H1 (cell line): ENCODE data around the gene NEGR1. TPM values are rescaled to one million over a fixed set of nuclear protein-coding genes. Genes with fewer than 3 reads are reported as not detected.

Experiments used
- CTCF ChIA-PET: fragments of 300-600 bp; sonication (Branson Sonifier 250); formaldehyde crosslinking; loops from one replicate; lab custom pipeline; 2021; ENCODE audit not compliant: partially characterized antibody; lab: Charles Lee
- POLR2A ChIA-PET: fragments of 300-600 bp; sonication (Branson Sonifier 250); formaldehyde crosslinking; loops from one replicate; lab custom pipeline; 2021; ENCODE audit warnings: inconsistent platforms; ENCODE audit not compliant: partially characterized antibody; lab: Charles Lee
- DNase-seq, 2 experiments: peaks; one replicate each; pipeline versions ENCODE4 v3.0.0 to v3.0.0-alpha.2; 2010 to 2022; ENCODE audit warnings: low spot score in 2 of 2, low read depth in 1 of 2, mixed read lengths in 1 of 2
- FAIRE-seq: peaks from 2 replicates; lab custom pipeline; 2011; peaks lifted over from hg19 to GRCh38; lab: Jason Lieb, UNC
- H2AFZ ChIP-seq: 2 replicates; pipeline ENCODE4 v1.8.1; 2012; ENCODE audit warnings: low read length, inconsistent platforms
- H2AK5ac ChIP-seq: 2 replicates; pipeline ENCODE4 v1.6.1; 2013; ENCODE audit warnings: low read depth, low read length
- H2BK120ac ChIP-seq: replicated peaks from 2 replicates; pipeline ENCODE3; 2013; ENCODE audit warnings: low read depth, low read length, inconsistent platforms
- H2BK12ac ChIP-seq: 2 replicates; pipeline ENCODE4 v1.6.1; 2013; ENCODE audit warnings: low read depth, low read length
- H2BK15ac ChIP-seq: 2 replicates; pipeline ENCODE4 v1.6.1; 2013; ENCODE audit warnings: low read length
- H2BK20ac ChIP-seq: 2 replicates; pipeline ENCODE4 v1.6.1; 2013; ENCODE audit warnings: low read length
- H2BK5ac ChIP-seq: 2 replicates; pipeline ENCODE4 v1.6.1; 2013; ENCODE audit warnings: low read depth, low read length
- H3K14ac ChIP-seq: 2 replicates; pipeline ENCODE4 v1.6.1; 2013; ENCODE audit warnings: inconsistent platforms; ENCODE audit not compliant: insufficient read length
- H3K18ac ChIP-seq: 2 replicates; pipeline ENCODE4 v1.6.1; 2013; ENCODE audit warnings: low read length; ENCODE audit errors: extremely low read depth
- H3K23ac ChIP-seq: 2 replicates; pipeline ENCODE4 v1.6.1; 2013; ENCODE audit warnings: inconsistent platforms; ENCODE audit not compliant: insufficient read length
- H3K23me2 ChIP-seq: 2 replicates; pipeline ENCODE4 v1.6.1; 2013; ENCODE audit warnings: low read depth, low read length
- H3K27ac ChIP-seq: 2 replicates; pipeline ENCODE4 v1.6.1; 2011; ENCODE audit warnings: low read depth, low read length, inconsistent platforms
- H3K27me3 ChIP-seq, 4 experiments: replicated peaks in 1 of 4; 1 replicate in 1 of 4; 2 replicates in 3 of 4; pipeline versions ENCODE4 v1.6.1 to v1.8.1; 2011 to 2013; ENCODE audit warnings: low read length in 3 of 4, mild to moderate bottlenecking in 3 of 4, inconsistent platforms in 2 of 4, mixed read lengths in 2 of 4, moderate library complexity in 1 of 4; ENCODE audit not compliant: control insufficient read depth in 3 of 4, insufficient read depth in 3 of 4; ENCODE audit errors: extremely low read depth in 1 of 4
- H3K36me3 ChIP-seq, 4 experiments: 2 replicates each; pipeline versions ENCODE4 v1.6.1 to v1.8.1; 2011 to 2013; ENCODE audit warnings: mild to moderate bottlenecking in 4 of 4, low read length in 3 of 4, moderate library complexity in 2 of 4, control low read depth in 1 of 4, inconsistent platforms in 1 of 4; ENCODE audit not compliant: insufficient read depth in 4 of 4, control insufficient read depth in 2 of 4
- H3K4ac ChIP-seq: replicated peaks from 2 replicates; pipeline ENCODE3; 2013; ENCODE audit warnings: low read length, low read depth, mixed read lengths, inconsistent platforms; ENCODE audit not compliant: insufficient read length
- H3K4me1 ChIP-seq, 4 experiments: replicated peaks in 1 of 4; 1 replicate in 1 of 4; 2 replicates in 3 of 4; pipeline versions ENCODE4 v1.6.1 to v1.8.1; 2011 to 2013; ENCODE audit warnings: low read length in 3 of 4, inconsistent platforms in 2 of 4, mixed read lengths in 1 of 4; ENCODE audit not compliant: insufficient read depth in 4 of 4, control insufficient read depth in 3 of 4
- H3K4me2 ChIP-seq, 2 experiments: 2 replicates each; pipeline versions ENCODE4 v1.6.1 to v1.8.1; 2011 to 2013; ENCODE audit warnings: low read depth in 2 of 2, low read length in 2 of 2, control low read depth in 1 of 2, inconsistent platforms in 1 of 2, mild to moderate bottlenecking in 1 of 2; ENCODE audit not compliant: insufficient read depth in 1 of 2
- H3K4me3 ChIP-seq, 4 experiments: fragments of 200-600, 300-600 bp in 1 of 4; sonication (generic), shearing (Covaris generic), sonication (Bioruptor Twin) in 1 of 4; 2 replicates each; pipeline versions ENCODE4 v1.5.1 to v1.8.1; 2011 to 2016; ENCODE audit warnings: low read length in 4 of 4, low read depth in 3 of 4, control low read depth in 2 of 4, inconsistent platforms in 2 of 4, mild to moderate bottlenecking in 2 of 4, mixed read lengths in 1 of 4, moderate library complexity in 1 of 4; ENCODE audit not compliant: insufficient read depth in 2 of 4; ENCODE audit errors: extremely low read depth in 1 of 4
- H3K56ac ChIP-seq: replicated peaks from 2 replicates; pipeline ENCODE3; 2013; ENCODE audit warnings: low read depth, mild to moderate bottlenecking, mixed read lengths, low read length, inconsistent platforms; ENCODE audit not compliant: insufficient read length
- H3K79me1 ChIP-seq: 2 replicates; pipeline ENCODE4 v1.6.1; 2013; ENCODE audit warnings: low read depth, low read length, control low read depth
- H3K79me2 ChIP-seq, 2 experiments: 2 replicates each; pipeline versions ENCODE4 v1.6.1 to v1.8.1; 2012 to 2013; ENCODE audit warnings: low read length in 2 of 2, mild to moderate bottlenecking in 2 of 2, inconsistent platforms in 1 of 2; ENCODE audit not compliant: insufficient read depth in 2 of 2, control insufficient read depth in 1 of 2
- H3K9ac ChIP-seq, 4 experiments: replicated peaks in 1 of 4; 1 replicate in 1 of 4; 2 replicates in 3 of 4; pipeline versions ENCODE4 v1.6.1 to v1.8.1; 2011 to 2013; ENCODE audit warnings: low read depth in 3 of 4, low read length in 3 of 4, control low read depth in 2 of 4, mild to moderate bottlenecking in 2 of 4, moderate library complexity in 2 of 4, inconsistent platforms in 1 of 4; ENCODE audit errors: extremely low read depth in 1 of 4
- H3K9me3 ChIP-seq, 2 experiments: 2 replicates each; pipeline versions ENCODE4 v1.6.1 to v1.8.1; 2012 to 2013; ENCODE audit warnings: mild to moderate bottlenecking in 2 of 2, moderate library complexity in 2 of 2, control low read depth in 1 of 2, inconsistent platforms in 1 of 2, low read depth in 1 of 2, low read length in 1 of 2, mixed read lengths in 1 of 2; ENCODE audit not compliant: insufficient read depth in 2 of 2
- H4K20me1 ChIP-seq, 2 experiments: replicated peaks in 1 of 2; 2 replicates each; pipeline versions ENCODE3 to v1.8.1; 2011 to 2013; ENCODE audit warnings: inconsistent platforms in 2 of 2, low read length in 2 of 2, mild to moderate bottlenecking in 1 of 2; ENCODE audit not compliant: insufficient read depth in 2 of 2, control insufficient read depth in 1 of 2
- H4K5ac ChIP-seq: 2 replicates; pipeline ENCODE4 v1.6.1; 2013; ENCODE audit warnings: low read length, low read depth, mixed read lengths, inconsistent platforms; ENCODE audit not compliant: insufficient read length
- H4K8ac ChIP-seq: 2 replicates; pipeline ENCODE4 v1.8.0; 2013; ENCODE audit warnings: mild to moderate bottlenecking, moderate library complexity, low read length, inconsistent platforms; ENCODE audit not compliant: insufficient read depth; ENCODE audit errors: extremely low read depth
- H4K91ac ChIP-seq: replicated peaks from 2 replicates; pipeline ENCODE3; 2013; ENCODE audit warnings: low read length, mixed read lengths, inconsistent platforms; ENCODE audit not compliant: insufficient read length
- CHD2 ChIP-seq: IDR thresholded peaks from 2 replicates; pipeline ENCODE4 v1.6.1; 2012; ENCODE audit warnings: low read length, improper control_type of control experiment
- EZH2 ChIP-seq: fragments of 200-600 bp; sonication (generic); IDR thresholded peaks from 2 replicates; pipeline ENCODE4 v1.7.1; 2012; ENCODE audit warnings: low read depth, mild to moderate bottlenecking, moderate library complexity, low read length, inconsistent platforms; ENCODE audit not compliant: severe bottlenecking
- FOSL1 ChIP-seq: IDR thresholded peaks from 2 replicates; pipeline ENCODE4 v1.6.1; 2011; ENCODE audit warnings: mild to moderate bottlenecking, low read depth, low read length, moderate library complexity; ENCODE audit not compliant: insufficient read depth
- RAD21 ChIP-seq, 2 experiments: IDR thresholded peaks in 1 of 2; conservative IDR thresholded peaks in 1 of 2; 2 replicates each; pipeline ENCODE4 v1.6.1; 2011; ENCODE audit warnings: low read depth in 2 of 2, low read length in 2 of 2, improper control_type of control experiment in 1 of 2, inconsistent platforms in 1 of 2, mild to moderate bottlenecking in 1 of 2, moderate library complexity in 1 of 2
- RXRA ChIP-seq: IDR thresholded peaks from 2 replicates; pipeline ENCODE4 v1.6.1; 2011; ENCODE audit warnings: low read depth, mild to moderate bottlenecking, low read length, moderate library complexity; ENCODE audit not compliant: insufficient read depth
- SIRT6 ChIP-seq: IDR thresholded peaks from one replicate; pipeline ENCODE4 v1.7.1; 2012; ENCODE audit warnings: low read length, inconsistent platforms
- SP4 ChIP-seq: IDR thresholded peaks from 2 replicates; pipeline ENCODE4 v1.6.1; 2012; ENCODE audit warnings: low read length, inconsistent platforms
- TCF12 ChIP-seq: IDR thresholded peaks from 2 replicates; pipeline ENCODE4 v1.6.1; 2011; ENCODE audit warnings: low read depth, mild to moderate bottlenecking, low read length
- USF2 ChIP-seq: IDR thresholded peaks from 2 replicates; pipeline ENCODE4 v1.6.1; 2011; ENCODE audit warnings: low read length, improper control_type of control experiment
- WGBS, 2 experiments: shearing (Covaris generic) in 1 of 2; methylation state at CpG; one replicate each; pipeline versions ENCODE4 v1.1.6 to v1.1.7; 2013 to 2015; ENCODE audit warnings: low lambda C conversion rate in 2 of 2, mixed read lengths in 2 of 2, inconsistent platforms in 1 of 2, low coverage in 1 of 2, missing lambda C conversion rate in 1 of 2; ENCODE audit not compliant: insufficient replicate concordance in 2 of 2, insufficient coverage in 1 of 2, insufficient read length in 1 of 2; ENCODE audit errors: extremely low coverage in 1 of 2, missing lambda C conversion rate in 1 of 2; 5-methylcytosine and 5-hydroxymethylcytosine counted together
- polyA plus RNA-seq, 7 experiments: library from polyadenylated mRNA; depleted of rRNA in 3 of 7; stranded (reverse) in 5 of 7; unstranded in 2 of 7; fragments of >200 nt in 5 of 7; fragments of 200-250 nt in 2 of 7; gene quantifications; 1 replicate in 5 of 7; 2 replicates in 1 of 7; 4 replicates in 1 of 7; pipeline versions ENCODE4 v1.2.1 to v1.2.3, GENCODE V29; 2011 to 2013; ENCODE audit warnings: missing spikeins in 2 of 7, mixed read lengths in 2 of 7
- total RNA-seq: library from RNA; stranded (reverse); fragmentation: NEBNext Ultra II Directional; extraction: Animal tissue kit (Norgen Biotek cat#: 25700); gene quantifications from 2 replicates; pipeline ENCODE4 v1.2.1, GENCODE V29; 2021
- TF ChIP-seq, protein P1 (sequence below): IDR thresholded peaks from 2 replicates; pipeline ENCODE4 v1.6.1; 2012; ENCODE audit warnings: low read length, inconsistent platforms

NEGR1 gene
- total and polyA plus RNA-seq, 2 of the 8 experiments (the other 6 are each of a cell fraction or from before 2014, with no cell fraction given), result 0.71 to 1.3 TPM

DNA sequence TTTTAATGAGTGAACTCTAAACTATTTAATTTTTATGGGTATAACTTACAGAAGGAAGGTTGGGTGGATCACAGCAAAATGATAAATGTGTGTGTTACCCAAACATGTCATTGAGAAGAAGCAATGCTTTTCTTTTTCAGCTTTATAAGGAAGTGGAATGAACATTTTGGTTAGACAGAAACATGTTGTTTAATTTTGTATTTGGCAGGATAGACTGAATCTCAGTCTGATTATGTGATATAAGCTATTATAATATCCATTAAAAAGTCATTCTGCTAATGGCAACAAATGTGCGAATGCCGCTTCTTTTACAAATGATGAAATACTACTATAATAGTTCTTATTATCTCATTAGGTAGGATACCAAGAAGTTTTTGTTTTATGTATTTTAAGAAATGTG is 919.6 kb downstream of the NEGR1 start:
- ChIA-PET CTCF (interaction anchor here (1.2 kb wide), 1 partner anchor 52 kb away, joined by 4 read pairs; no protein-coding TSS in a partner anchor), POLR2A (no interaction called here)
- no peaks in the 10 kb centered on the region for H3K36me3 ChIP-seq
- H3K9me3 ChIP-seq, result no peaks in the 10 kb centered on the region
- H3K27ac ChIP-seq, result no peak overlapping the region
- H2BK5ac ChIP-seq, result no peak overlapping the region
- no peak overlapping the region for H3K9ac ChIP-seq
- DNase-seq, result no peak
- peaks cover 0 to 1% of the 10 kb centered on the region in 2 experiments for H4K20me1 ChIP-seq
- no peak for FAIRE-seq
- H2AFZ ChIP-seq, result no peak overlapping the region
- no peak overlapping the region for H3K18ac ChIP-seq
- no peak overlapping the region for H4K8ac ChIP-seq
- H2BK120ac ChIP-seq, result no peak overlapping the region
- 97% methylated on average over 2 of the region's 2 CpGs; no CpG with 5 or more reads in 1 of the 2 experiments for WGBS, 2 experiments
- no peak overlapping the region for H2BK12ac ChIP-seq
- no peaks in the 10 kb centered on the region for H3K79me2 ChIP-seq
- no peak overlapping the region for H3K4me2 ChIP-seq
- no peaks in the 10 kb centered on the region for H3K23me2 ChIP-seq
- no peak overlapping the region for H3K56ac ChIP-seq
- no peak overlapping the region for H2BK15ac ChIP-seq
- H3K14ac ChIP-seq, result no peak overlapping the region
- H3K23ac ChIP-seq, result no peak overlapping the region
- H2BK20ac ChIP-seq, result no peak overlapping the region
- no peak overlapping the region for H3K4ac ChIP-seq
- no peak overlapping the region for H4K91ac ChIP-seq
- no peak overlapping the region for H2AK5ac ChIP-seq
- H3K27me3 ChIP-seq, result no peaks in the 10 kb centered on the region
- no peak overlapping the region for H4K5ac ChIP-seq
- no peaks in the 10 kb centered on the region for H3K79me1 ChIP-seq
- H3K4me3 ChIP-seq, result no peak overlapping the region
- no peaks in the 10 kb centered on the region for H3K4me1 ChIP-seq
- no peak for TF ChIP-seq FOSL1
- no peak for TF ChIP-seq RAD21 (IDR thresholded peaks at IDR 0.05 in 1 of 2, conservative IDR thresholded peaks at IDR 0.05 in 1 of 2; ENCODE audit: low read depth in 2 of 2, low read length in 2 of 2)
- TF ChIP-seq, protein P1, sequence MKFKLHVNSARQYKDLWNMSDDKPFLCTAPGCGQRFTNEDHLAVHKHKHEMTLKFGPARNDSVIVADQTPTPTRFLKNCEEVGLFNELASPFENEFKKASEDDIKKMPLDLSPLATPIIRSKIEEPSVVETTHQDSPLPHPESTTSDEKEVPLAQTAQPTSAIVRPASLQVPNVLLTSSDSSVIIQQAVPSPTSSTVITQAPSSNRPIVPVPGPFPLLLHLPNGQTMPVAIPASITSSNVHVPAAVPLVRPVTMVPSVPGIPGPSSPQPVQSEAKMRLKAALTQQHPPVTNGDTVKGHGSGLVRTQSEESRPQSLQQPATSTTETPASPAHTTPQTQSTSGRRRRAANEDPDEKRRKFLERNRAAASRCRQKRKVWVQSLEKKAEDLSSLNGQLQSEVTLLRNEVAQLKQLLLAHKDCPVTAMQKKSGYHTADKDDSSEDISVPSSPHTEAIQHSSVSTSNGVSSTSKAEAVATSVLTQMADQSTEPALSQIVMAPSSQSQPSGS, result no peak
- TF ChIP-seq SP4, result no peak
- TF ChIP-seq EZH2, result no peak
- no peak for TF ChIP-seq TCF12
- no peak for TF ChIP-seq USF2
- no peak for TF ChIP-seq SIRT6
- TF ChIP-seq RXRA, result no peak
- no peak for TF ChIP-seq CHD2
